ENCODE results near the gene KRTAP13-3. TPM values are rescaled to one million over a fixed set of nuclear protein-coding genes. Genes with fewer than 3 reads are reported as not detected.

Gene KRTAP13-3
- not detected in 2 replicates for total RNA-seq (2011; cell fraction: chromatin; rRNA removed; ENCODE audit: low replicate concordance)
- total RNA-seq (2011; cell fraction: nucleolus; rRNA removed) = not detected in 2 replicates
- total RNA-seq (2011; cell fraction: nucleoplasm; rRNA removed) = not detected in 2 replicates
- total RNA-seq (2014; rRNA removed) (not detected in 2 replicates), total RNA-seq (2014; rRNA removed; fragmentation: Illumina TruSeq; extraction: Trizol) (not detected in 2 replicates), total RNA-seq (2015; rRNA removed; fragmentation: Illumina TruSeq; extraction: Trizol) (not detected in 2 replicates), total RNA-seq (2021) (not detected in 2 replicates), polyA plus RNA-seq (2011; rRNA removed) (not detected in 2 replicates), polyA plus RNA-seq (2014; fragmentation: Illumina TruSeq; extraction: Trizol) (not detected in 2 replicates), polyA plus RNA-seq (2014; fragmentation: Nextera tagmentation; extraction: Ambion mirVana) (not detected), polyA plus RNA-seq (2014; rRNA removed) (not detected in 2 replicates), polyA minus RNA-seq (2011; rRNA and poly(A)+ RNA removed) (not detected in 2 replicates), Bru-seq, nascent RNA (not detected), BruChase-seq, experiment 1, labeled RNA remaining after a 2-hour chase (not detected), BruChase-seq, experiment 2, labeled RNA remaining after a 6-hour chase (not detected)
- not detected in 2 replicates for polyA plus RNA-seq (2011; cell fraction: cytosol; rRNA removed)
- not detected in 2 replicates for polyA plus RNA-seq (2011; cell fraction: nucleus; rRNA removed)
- polyA plus RNA-seq (2012) = not detected in 2 replicates
- not detected in 2 replicates for polyA minus RNA-seq (2011; cell fraction: cytosol; rRNA and poly(A)+ RNA removed)
- polyA minus RNA-seq (2011; cell fraction: nucleus; rRNA and poly(A)+ RNA removed) = not detected in 2 replicates
- long read RNA-seq, experiment 1 = 0 reads
- long read RNA-seq, experiment 2 = 0 reads
- long read RNA-seq, experiment 3 = 0 reads

GRCh38 chr21:30425826-30426225 is at the start of gene KRTAP13-3:
KRTAP13-3 (minus strand) TSS chr21:30425926; CDS start chr21:30425912, 14 bp downstream.
- no peaks in the 10 kb centered on the region for H3K4me1 ChIP-seq (replicated peaks in 1 of 2; ENCODE audit: control insufficient read depth in 2 of 2, insufficient read depth in 2 of 2, low read length in 2 of 2)
- H4K20me1 ChIP-seq (replicated peaks; ENCODE audit: control insufficient read depth, insufficient read depth, low read length) = no peaks in the 10 kb centered on the region
- ChIA-PET POLR2A (no interaction called here), CTCF (ENCODE audit: low intra/inter-chr PET ratio) (no interaction called here)
- in situ Hi-C loops (cut with MboI) (no loop called here), intact Hi-C loops (cut with micrococcal nuclease) (no loop called here)
- DNase-seq (ENCODE audit: extremely low read depth in 1 of 4, low spot score in 3 of 4) = no peak
- no peak for ATAC-seq
- H3K9me3 ChIP-seq (replicated peaks; ENCODE audit: control insufficient read depth, insufficient read depth, low read depth, low read length) = no peaks in the 10 kb centered on the region
- no peak within 1 kb of the TSS for H2AFZ ChIP-seq (ENCODE audit: low read depth, low read length)
- H3K9ac ChIP-seq (ENCODE audit: insufficient read depth in 1 of 2, low read depth in 2 of 2, low read length in 2 of 2) = no peak within 1 kb of the TSS
- H3K36me3 ChIP-seq (ENCODE audit: control insufficient read depth, insufficient read depth, low read length) = no peaks in the 10 kb centered on the region
- BruUV-seq (replicated peaks) = no TSS peak
- WGBS (ENCODE audit: insufficient coverage, low coverage, missing lambda C conversion rate) = 2% methylated on average over 5 of the region's 5 CpGs
- H3K4me2 ChIP-seq (ENCODE audit: insufficient read depth, low read length) = no peak within 1 kb of the TSS
- H3K4me3 ChIP-seq = no peak within 1 kb of the TSS
- FAIRE-seq = no peak
- no peaks in the 10 kb centered on the region for H3K27me3 ChIP-seq (ENCODE audit: control insufficient read depth in 2 of 2, insufficient read depth in 2 of 2, low read length in 2 of 2)
- H3K27ac ChIP-seq (ENCODE audit: extremely low read depth, low read depth, low read length) = no peak within 1 kb of the TSS
- H3K9me1 ChIP-seq (ENCODE audit: control insufficient read depth, insufficient read depth, low read length) = no peaks in the 10 kb centered on the region
- H3K79me2 ChIP-seq (ENCODE audit: control insufficient read depth, insufficient read depth, low read length) = no peaks in the 10 kb centered on the region
- no peak for TF ChIP-seq ZBTB40 (IDR thresholded peaks at IDR 0.05)
- no peak for TF ChIP-seq ZBTB40 (CRISPR knock-in tag; IDR thresholded peaks at IDR 0.05)
- TF ChIP-seq TCF7 (IDR thresholded peaks at IDR 0.05; ENCODE audit: borderline replicate concordance) = no peak
- no peak for TF ChIP-seq COPS2 (conservative IDR thresholded peaks at IDR 0.05)
- TF ChIP-seq ZFP36 (IDR thresholded peaks at IDR 0.05; ENCODE audit: low read depth, low read length, partially characterized antibody) = no peak
- TF ChIP-seq CBX5 (IDR thresholded peaks at IDR 0.05; ENCODE audit: borderline replicate concordance, low read depth) = no peak
- no peak for TF ChIP-seq ZNF277 (CRISPR knock-in tag; IDR thresholded peaks at IDR 0.05; ENCODE audit: borderline replicate concordance)
- TF ChIP-seq, protein P1, sequence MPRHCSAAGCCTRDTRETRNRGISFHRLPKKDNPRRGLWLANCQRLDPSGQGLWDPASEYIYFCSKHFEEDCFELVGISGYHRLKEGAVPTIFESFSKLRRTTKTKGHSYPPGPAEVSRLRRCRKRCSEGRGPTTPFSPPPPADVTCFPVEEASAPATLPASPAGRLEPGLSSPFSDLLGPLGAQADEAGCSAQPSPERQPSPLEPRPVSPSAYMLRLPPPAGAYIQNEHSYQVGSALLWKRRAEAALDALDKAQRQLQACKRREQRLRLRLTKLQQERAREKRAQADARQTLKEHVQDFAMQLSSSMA (CRISPR knock-in tag; IDR thresholded peaks at IDR 0.05) = no peak
- TF ChIP-seq BRD9 (IDR thresholded peaks at IDR 0.05; ENCODE audit: low read depth, partially characterized antibody) = no peak
